Stimulated activated memory B cell treated with anti-CD40 and anti-IgM and Interleukin-4, amounts not matched to agents 10 μg/mL and 1 μg/mL and 100 μg/mL, for 72 hours (primary cell): ENCODE data around the gene CELF2.

ENCODE experiments used
- ATAC-seq: fragments of 150-1000 bp; cut with Tn5 transposase; 2 replicates; pipeline ENCODE4 v1.10.0; 2021
- H3K27ac Mint-ChIP-seq: one replicate; pipeline ENCODE4 v1.8.0; 2022; ENCODE audit warnings: mild to moderate bottlenecking, mixed read lengths
- H3K27me3 Mint-ChIP-seq: one replicate; pipeline ENCODE4 v1.8.0; 2022; ENCODE audit warnings: mixed read lengths
- H3K36me3 Mint-ChIP-seq: one replicate; pipeline ENCODE4 v1.8.0; 2022; ENCODE audit warnings: mixed read lengths
- H3K4me1 Mint-ChIP-seq: one replicate; pipeline ENCODE4 v1.8.0; 2022; ENCODE audit warnings: mixed read lengths
- H3K4me3 Mint-ChIP-seq: one replicate; pipeline ENCODE4 v1.8.0; 2022; ENCODE audit warnings: mild to moderate bottlenecking, moderate library complexity, mixed read lengths
- H3K9me3 Mint-ChIP-seq: one replicate; pipeline ENCODE4 v1.8.0; 2022; ENCODE audit warnings: mixed read lengths

CELF2 gene

GRCh38 chr10:11301571-11302111 is 284.0 kb downstream of the CELF2 start:
- peak overlapping the region; percentile 35 for H3K27ac Mint-ChIP-seq

GRCh38 chr10:11302181-11302580 is 284.5 kb downstream of the CELF2 start:
- H3K9me3 Mint-ChIP-seq, result peaks cover 7% of the 10 kb centered on the region
- no peak overlapping the region for H3K4me3 Mint-ChIP-seq
- no peak for ATAC-seq
- peaks cover 95% of the 10 kb centered on the region for H3K36me3 Mint-ChIP-seq
- H3K4me1 Mint-ChIP-seq, result peaks cover 8% of the 10 kb centered on the region
- no peaks in the 10 kb centered on the region for H3K27me3 Mint-ChIP-seq
- H3K27ac Mint-ChIP-seq, result peak overlapping the region; percentile 35

More at GRCh38 chr10:11301571-11302111, 284.0 kb downstream of the CELF2 start:
- peaks cover 8% of the 10 kb centered on the region for H3K4me1 Mint-ChIP-seq
- ATAC-seq, result no peak
- no peak overlapping the region for H3K4me3 Mint-ChIP-seq
- H3K27me3 Mint-ChIP-seq, result no peaks in the 10 kb centered on the region
- peaks cover 3% of the 10 kb centered on the region for H3K9me3 Mint-ChIP-seq
- peaks cover 95% of the 10 kb centered on the region for H3K36me3 Mint-ChIP-seq

GRCh38 chr10:11303361-11304170 is 285.9 kb downstream of the CELF2 start:
- peaks cover 96% of the 10 kb centered on the region for H3K36me3 Mint-ChIP-seq
- H3K27ac Mint-ChIP-seq, result peak overlapping the region; percentile 35
- no peaks in the 10 kb centered on the region for H3K27me3 Mint-ChIP-seq
- H3K4me3 Mint-ChIP-seq, result no peak overlapping the region
- no peak for ATAC-seq
- peaks cover 4% of the 10 kb centered on the region for H3K4me1 Mint-ChIP-seq
- H3K9me3 Mint-ChIP-seq, result peaks cover 11% of the 10 kb centered on the region

- Mint-ChIP-seq H3K36me3 (peaks cover 97% of the 10 kb centered on the region), H3K4me1 (peaks cover 15% of the 10 kb centered on the region), H3K9me3 (peaks cover 13% of the 10 kb centered on the region), H3K4me3 (no peak overlapping the region), H3K27ac (no peak overlapping the region), H3K27me3 (no peaks in the 10 kb centered on the region)
- no peak for ATAC-seq
These were observed 287.4 kb downstream of the CELF2 start for GRCh38 chr10:11304906-11305585.

GRCh38 chr10:11305825-11306593 is 288.3 kb downstream of the CELF2 start:
- Mint-ChIP-seq H3K27ac (no peak overlapping the region), H3K9me3 (peaks cover 13% of the 10 kb centered on the region), H3K27me3 (no peaks in the 10 kb centered on the region), H3K36me3 (peaks cover 93% of the 10 kb centered on the region), H3K4me1 (peaks cover 15% of the 10 kb centered on the region), H3K4me3 (no peak overlapping the region)
- no peak for ATAC-seq

- ATAC-seq, result no peak
- peaks cover 22% of the 10 kb centered on the region for H3K4me1 Mint-ChIP-seq
- H3K36me3 Mint-ChIP-seq, result peaks cover 96% of the 10 kb centered on the region
- H3K4me3 Mint-ChIP-seq, result no peak overlapping the region
- H3K9me3 Mint-ChIP-seq, result peaks cover 13% of the 10 kb centered on the region
- no peaks in the 10 kb centered on the region for H3K27me3 Mint-ChIP-seq
- H3K27ac Mint-ChIP-seq, result no peak overlapping the region
These were observed 289.3 kb downstream of the CELF2 start for GRCh38 chr10:11307004-11307403.

GRCh38 chr10:11307937-11308336 is 290.3 kb downstream of the CELF2 start:
- peaks cover 13% of the 10 kb centered on the region for H3K9me3 Mint-ChIP-seq
- no peak overlapping the region for H3K4me3 Mint-ChIP-seq

GRCh38 chr10:11311027-11311426 is 293.4 kb downstream of the CELF2 start:
- peaks cover 42% of the 10 kb centered on the region for H3K4me1 Mint-ChIP-seq

More at GRCh38 chr10:11307937-11308336, 290.3 kb downstream of the CELF2 start:
- ATAC-seq, result no peak
- Mint-ChIP-seq H3K36me3 (peaks cover 96% of the 10 kb centered on the region), H3K27me3 (no peaks in the 10 kb centered on the region), H3K4me1 (peaks cover 24% of the 10 kb centered on the region), H3K27ac (no peak overlapping the region)

GRCh38 chr10:11313463-11313862 is 295.8 kb downstream of the CELF2 start:
- no peak for ATAC-seq
- Mint-ChIP-seq H3K27me3 (no peaks in the 10 kb centered on the region), H3K9me3 (peaks cover 2% of the 10 kb centered on the region), H3K27ac (peak overlapping the region; percentile 33), H3K4me3 (no peak overlapping the region), H3K36me3 (peaks cover 74% of the 10 kb centered on the region), H3K4me1 (peaks cover 43% of the 10 kb centered on the region)

More at GRCh38 chr10:11311027-11311426, 293.4 kb downstream of the CELF2 start:
- ATAC-seq, result no peak
- H3K36me3 Mint-ChIP-seq, result peaks cover 91% of the 10 kb centered on the region
- peak overlapping the region; percentile 33 for H3K27ac Mint-ChIP-seq
- no peaks in the 10 kb centered on the region for H3K27me3 Mint-ChIP-seq
- H3K4me3 Mint-ChIP-seq, result no peak overlapping the region
- H3K9me3 Mint-ChIP-seq, result peaks cover 11% of the 10 kb centered on the region

- Mint-ChIP-seq H3K9me3 (no peaks in the 10 kb centered on the region), H3K4me1 (peaks cover 47% of the 10 kb centered on the region), H3K27ac (peak overlapping the region; percentile 44), H3K4me3 (no peak overlapping the region), H3K27me3 (no peaks in the 10 kb centered on the region), H3K36me3 (peaks cover 71% of the 10 kb centered on the region)
- ATAC-seq, result no peak
These were observed 300.4 kb downstream of the CELF2 start for GRCh38 chr10:11317936-11318670.

- no peak for ATAC-seq
- H3K9me3 Mint-ChIP-seq, result no peaks in the 10 kb centered on the region
- no peak overlapping the region for H3K4me3 Mint-ChIP-seq
- H3K27ac Mint-ChIP-seq, result peak overlapping the region; percentile 44
- H3K36me3 Mint-ChIP-seq, result peaks cover 70% of the 10 kb centered on the region
- peaks cover 46% of the 10 kb centered on the region for H3K4me1 Mint-ChIP-seq
- H3K27me3 Mint-ChIP-seq, result no peaks in the 10 kb centered on the region
These were observed 301.3 kb downstream of the CELF2 start for GRCh38 chr10:11318826-11319598.

- no peak for ATAC-seq
- no peaks in the 10 kb centered on the region for H3K9me3 Mint-ChIP-seq
- no peaks in the 10 kb centered on the region for H3K27me3 Mint-ChIP-seq
- no peak overlapping the region for H3K4me3 Mint-ChIP-seq
- H3K27ac Mint-ChIP-seq, result peak overlapping the region; percentile 43
- H3K36me3 Mint-ChIP-seq, result peaks cover 71% of the 10 kb centered on the region
- H3K4me1 Mint-ChIP-seq, result peaks cover 39% of the 10 kb centered on the region
These were observed 302.4 kb downstream of the CELF2 start for GRCh38 chr10:11319990-11320602.

GRCh38 chr10:11320809-11321520 is 303.3 kb downstream of the CELF2 start:
- ATAC-seq, result no peak
- H3K9me3 Mint-ChIP-seq, result no peaks in the 10 kb centered on the region
- peaks cover 73% of the 10 kb centered on the region for H3K36me3 Mint-ChIP-seq
- H3K4me3 Mint-ChIP-seq, result no peak overlapping the region
- no peaks in the 10 kb centered on the region for H3K27me3 Mint-ChIP-seq
- peaks cover 39% of the 10 kb centered on the region for H3K4me1 Mint-ChIP-seq
- peak overlapping the region; percentile 43 for H3K27ac Mint-ChIP-seq
